NCI-H345 treated with DMSO at 0.1 percent for 48 hours (cell line): ENCODE measurements around the gene PDGFRA.
A peak's percentile ranks its signal among the peaks of the same experiment; 100 is the strongest.

ENCODE experiments used
- DNase-seq: peaks from one replicate; lab custom pipeline; 2025; ENCODE audit not compliant: unreplicated experiment; lab: John Stamatoyannopoulos, UW

The PDGFRA gene

DNA sequence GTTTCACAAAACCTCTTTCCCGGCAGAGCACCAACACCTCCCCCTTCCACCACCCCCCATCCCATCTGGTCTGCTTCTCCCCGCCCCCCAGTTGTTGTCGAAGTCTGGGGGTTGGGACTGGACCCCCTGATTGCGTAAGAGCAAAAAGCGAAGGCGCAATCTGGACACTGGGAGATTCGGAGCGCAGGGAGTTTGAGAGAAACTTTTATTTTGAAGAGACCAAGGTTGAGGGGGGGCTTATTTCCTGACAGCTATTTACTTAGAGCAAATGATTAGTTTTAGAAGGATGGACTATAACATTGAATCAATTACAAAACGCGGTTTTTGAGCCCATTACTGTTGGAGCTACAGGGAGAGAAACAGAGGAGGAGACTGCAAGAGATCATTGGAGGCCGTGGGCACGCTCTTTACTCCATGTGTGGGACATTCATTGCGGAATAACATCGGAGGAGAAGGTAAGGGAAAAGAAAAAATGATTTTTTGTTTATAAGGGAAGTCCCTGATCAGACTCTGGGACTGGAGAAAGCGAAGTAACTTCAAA is at the start of gene PDGFRA:
Gene PDGFRA, plus strand, starts transcription at position 333 of the 541 bp plus-strand sequence. CDS start 29,476 bp downstream, outside the sequence.
- no peak for DNase-seq

DNA sequence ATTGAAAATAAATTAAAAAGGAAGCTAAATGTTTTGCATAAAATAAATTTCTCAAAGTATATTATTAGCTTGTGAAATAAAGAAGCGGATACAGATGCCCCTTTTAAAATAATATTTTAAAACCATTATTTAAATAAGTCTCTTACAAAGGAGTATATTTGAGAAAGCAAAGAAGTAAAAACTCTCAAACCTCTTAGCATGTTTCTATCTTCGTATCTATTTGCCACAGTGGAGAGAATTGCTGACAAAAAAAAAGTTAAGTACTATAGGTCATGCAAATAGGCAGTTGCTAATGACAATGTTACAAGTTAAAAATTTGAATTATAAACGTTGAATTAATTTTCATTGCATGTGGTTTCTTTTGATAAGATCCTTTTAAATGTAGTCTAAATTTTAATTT is 44.5 kb upstream of the PDGFRA start:
- no peak for DNase-seq

DNA sequence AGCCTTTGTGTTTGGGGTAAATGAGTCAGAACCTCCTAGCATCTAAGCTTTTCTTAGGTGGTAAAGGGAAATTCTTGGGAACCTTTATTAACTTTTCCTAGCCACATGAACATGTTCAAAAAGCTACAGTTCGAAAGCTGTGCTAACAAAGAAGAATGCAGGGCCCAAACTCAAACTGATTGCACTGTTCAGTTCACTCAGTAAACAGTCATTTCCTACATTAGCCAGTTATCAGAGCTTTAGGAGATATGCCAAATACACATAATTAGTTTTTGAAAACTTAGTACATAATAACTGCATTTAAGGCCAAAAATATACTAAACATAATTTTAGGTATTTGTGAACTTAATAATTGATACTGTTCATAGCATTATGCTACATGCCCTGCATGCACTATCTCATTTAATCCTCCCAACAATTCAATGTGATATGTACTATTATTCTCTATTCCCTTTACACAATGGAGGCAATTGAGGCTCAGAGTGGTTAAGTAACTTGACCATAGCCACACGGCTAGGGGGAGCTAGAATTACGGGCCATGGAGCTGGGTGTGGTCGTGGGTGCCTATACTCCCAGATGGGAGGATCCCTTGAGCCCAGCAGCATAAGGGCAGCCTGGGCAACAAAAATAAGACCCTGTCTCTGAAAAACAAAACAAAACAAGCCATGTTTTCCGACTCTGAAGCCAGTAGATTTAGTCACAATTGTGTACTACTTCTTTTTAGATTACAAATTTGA is 43.9 kb upstream of the PDGFRA start:
- no peak for DNase-seq

- DNase-seq: no peak
These were observed 43.2 kb upstream of the PDGFRA start for GRCh38 chr4:54185866-54186265.

DNA sequence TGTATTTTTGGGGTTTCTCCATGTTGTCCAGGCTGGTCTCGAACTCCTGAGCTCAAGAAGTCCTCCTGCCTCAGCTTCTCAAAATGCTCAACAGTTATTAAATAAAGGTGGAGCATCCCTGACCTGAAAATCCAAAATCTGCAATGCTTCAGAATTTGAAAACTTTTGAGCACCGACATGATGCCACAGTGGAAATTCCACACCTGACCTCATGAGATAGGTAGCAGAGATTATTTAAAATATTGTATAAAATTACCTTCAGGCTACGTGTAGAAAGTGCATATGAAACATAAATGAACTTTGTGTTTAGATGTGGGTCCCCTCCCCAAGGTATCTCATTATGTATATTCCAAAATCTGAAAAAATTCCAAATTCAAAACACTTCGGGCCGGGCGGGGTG is 42.7 kb upstream of the PDGFRA start:
- DNase-seq: no peak

DNA sequence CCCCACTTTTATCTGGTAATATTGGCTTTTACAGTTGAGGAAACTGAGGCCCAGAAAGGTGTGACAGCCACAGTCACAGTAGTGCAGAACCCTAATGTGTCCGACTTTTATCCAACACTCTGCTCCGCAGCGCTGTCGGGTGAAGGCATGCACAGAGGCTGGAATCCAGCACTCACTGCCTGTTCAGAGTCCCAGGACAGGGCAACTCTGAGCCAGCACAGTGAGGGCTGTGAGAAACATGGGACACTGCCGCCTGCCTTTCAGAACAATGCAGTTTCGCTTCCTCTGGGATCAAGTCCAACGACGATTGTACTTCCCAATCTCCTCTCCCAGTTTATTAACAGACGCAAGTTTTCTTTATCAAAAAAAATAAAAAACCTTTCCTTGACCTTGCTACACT is 41.9 kb upstream of the PDGFRA start:
- DNase-seq: no peak

GRCh38 chr4:54189140-54189539 is 40.0 kb upstream of the PDGFRA start:
- DNase-seq: no peak

DNA sequence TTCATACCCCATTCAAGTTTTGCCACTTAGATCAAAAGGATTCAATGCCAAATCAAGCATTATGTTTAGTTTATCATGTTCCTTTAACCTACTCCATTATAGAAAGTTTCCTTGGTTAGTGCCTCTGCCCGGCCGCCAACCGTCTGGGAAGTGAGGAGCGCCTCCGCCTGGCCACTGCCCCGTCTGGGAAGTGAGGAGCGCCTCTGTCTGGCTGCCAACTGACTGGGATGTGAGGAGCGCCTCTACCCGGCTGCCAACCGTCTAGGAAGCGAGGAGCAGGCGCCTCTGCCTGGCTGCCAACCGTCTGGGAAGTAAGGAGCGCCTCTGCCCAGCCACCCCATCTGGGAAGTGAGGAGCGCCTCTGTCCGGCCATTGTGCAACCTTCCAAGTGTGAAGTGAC is 36.3 kb upstream of the PDGFRA start:
- no peak for DNase-seq

DNA sequence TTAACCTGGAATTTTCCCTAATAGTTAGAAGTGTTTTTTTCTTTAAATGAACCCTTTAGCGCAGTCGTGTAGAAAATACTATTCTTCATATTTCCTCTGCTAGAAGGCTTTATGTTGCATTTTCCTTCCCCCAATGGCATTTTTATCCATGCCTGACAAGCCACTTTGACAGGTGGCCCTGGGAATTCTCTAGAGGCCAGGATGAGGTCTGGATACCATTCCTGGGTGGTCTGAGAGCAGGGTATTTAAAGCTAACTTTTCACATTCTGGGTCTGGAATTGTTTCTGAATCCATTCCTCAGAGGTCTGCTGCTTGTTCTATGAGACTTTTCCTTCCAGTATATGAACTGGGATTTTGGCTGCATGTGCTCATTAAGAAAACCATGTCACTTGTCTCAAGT is 31.2 kb upstream of the PDGFRA start:
- DNase-seq: no peak

DNA sequence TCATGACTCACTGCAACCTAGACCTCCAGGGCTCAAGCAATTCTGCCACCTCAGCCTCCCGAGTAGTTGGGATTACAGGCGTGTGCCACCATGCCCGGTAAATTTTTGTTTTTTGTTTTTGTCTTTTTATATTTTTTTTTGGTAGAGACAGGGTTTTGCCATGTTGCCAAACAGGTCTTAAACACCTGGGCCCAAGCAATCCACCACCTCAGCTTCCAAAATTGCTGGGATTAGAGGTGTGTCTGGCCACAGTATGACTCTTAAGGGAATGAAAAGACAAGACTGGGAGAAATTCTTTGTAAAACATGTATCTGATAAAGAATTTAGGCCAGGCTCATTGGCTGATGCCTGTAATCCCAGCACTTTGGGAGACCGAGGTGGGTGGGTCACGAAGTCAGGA is 29.2 kb upstream of the PDGFRA start:
- no peak for DNase-seq

DNA sequence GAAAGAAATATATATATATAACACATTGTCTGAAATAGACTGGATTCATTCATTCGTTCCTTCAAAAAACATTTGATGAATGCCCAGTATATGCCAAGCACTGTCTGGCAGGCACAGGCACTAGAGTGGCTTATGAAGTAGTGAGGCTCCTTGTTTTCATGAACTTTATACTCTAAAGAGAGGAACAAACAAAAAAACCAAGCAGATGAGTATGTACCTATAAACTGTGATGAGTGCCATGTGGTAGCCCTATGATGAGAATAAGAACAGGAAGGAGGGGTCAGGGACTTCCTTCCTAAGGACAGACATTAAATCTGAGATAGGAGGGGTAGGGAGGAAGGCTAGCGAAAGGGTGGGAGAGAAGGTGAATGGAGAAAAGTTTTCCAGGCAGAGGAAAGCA is 19.5 kb upstream of the PDGFRA start:
- no peak for DNase-seq

DNA sequence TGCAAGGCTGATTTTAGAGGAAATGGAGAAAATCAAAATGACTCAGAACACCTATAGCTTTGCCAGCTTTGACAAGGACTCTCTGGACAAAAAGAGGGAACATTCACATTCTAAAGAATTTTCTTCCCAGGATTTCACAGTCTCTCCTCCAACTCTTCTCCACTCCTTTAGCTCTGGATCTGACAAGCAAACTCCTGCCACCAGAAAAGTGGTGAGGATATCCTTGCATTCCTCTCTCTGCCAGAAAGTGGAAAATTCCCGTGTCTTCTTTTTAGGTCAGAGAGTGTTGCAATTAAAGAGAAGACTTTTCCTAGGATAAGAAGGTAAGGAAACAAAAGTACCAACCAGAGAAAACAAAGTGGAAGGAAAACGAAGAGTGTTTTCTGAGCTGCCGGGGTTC is 16.1 kb upstream of the PDGFRA start:
- DNase-seq: no peak

- no peak for DNase-seq
These were observed 15.3 kb upstream of the PDGFRA start for GRCh38 chr4:54213761-54214160.

DNA sequence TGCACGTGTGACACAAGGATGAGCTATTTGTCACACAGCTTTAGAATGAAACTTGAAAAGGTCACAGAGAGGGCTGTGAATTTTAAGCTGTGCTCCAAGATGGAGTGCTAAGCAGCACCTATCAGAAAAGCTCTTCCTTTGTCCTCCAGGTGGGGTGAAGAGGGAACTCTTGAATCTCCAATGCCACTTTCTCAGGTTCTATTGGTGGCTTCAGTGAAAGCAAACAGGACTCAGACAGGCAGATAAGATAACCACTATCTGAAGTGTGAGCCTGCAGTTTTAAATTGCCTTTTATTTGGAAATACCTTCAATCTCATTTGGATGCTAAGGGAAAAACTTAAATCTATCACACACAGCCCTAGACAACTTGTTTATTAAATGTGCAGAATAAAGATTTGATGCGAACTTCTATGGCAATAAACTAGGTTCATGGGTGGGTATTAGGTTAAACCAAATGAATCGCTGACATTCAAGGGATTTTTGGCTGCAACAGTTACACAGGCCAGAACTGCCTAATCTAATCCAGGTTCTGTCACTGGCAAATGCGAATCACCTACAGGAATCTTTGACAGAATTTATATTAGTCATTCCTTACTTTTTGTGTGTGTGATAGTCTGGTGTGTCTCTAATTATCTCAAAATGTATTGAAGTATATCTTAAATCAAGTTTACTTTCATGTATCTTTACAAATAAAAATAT is 13.6 kb upstream of the PDGFRA start:
- DNase-seq: no peak

DNA sequence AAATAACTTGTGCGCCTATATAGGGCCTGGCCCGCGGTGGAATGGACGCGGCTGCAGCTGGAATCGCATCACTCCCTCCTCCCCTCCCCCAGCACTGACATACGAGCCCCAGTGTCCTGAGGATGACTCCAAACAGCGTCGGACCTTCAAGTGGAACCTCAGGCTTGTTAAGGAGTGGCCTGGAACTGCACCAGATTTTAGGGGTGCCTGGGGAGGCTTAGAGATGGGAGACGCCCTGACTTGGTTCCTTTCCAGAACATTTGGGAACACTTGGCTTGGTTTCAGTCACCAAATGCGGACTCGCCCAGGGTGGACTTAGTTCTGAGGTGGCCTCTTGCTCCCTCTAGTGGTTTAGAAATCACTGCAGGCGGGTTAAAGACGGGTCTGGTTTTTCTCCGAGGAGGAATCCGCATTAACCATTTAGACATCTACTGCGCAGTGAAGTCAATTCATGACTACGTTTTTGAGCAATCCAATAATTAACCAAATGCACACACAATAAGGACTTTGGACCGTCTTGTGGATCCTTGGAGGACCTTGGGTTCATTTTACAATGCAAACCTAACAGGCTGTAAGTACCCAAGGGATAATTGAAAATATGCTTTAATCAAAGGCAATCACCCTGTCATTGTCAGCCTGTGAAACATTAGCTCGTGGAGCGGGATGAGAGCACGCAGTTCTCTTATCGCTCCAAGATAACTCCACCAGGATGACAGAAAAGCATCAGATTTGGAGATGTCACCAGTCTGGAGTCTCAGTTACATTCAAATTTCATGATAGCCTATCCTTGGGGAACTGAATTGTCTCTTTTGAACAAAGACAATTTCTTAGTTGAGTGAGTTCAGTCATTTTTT is 11.2 kb upstream of the PDGFRA start:
- peak; percentile 65 for DNase-seq

GRCh38 chr4:54218736-54219135 is 10.4 kb upstream of the PDGFRA start:
- DNase-seq: no peak

DNA sequence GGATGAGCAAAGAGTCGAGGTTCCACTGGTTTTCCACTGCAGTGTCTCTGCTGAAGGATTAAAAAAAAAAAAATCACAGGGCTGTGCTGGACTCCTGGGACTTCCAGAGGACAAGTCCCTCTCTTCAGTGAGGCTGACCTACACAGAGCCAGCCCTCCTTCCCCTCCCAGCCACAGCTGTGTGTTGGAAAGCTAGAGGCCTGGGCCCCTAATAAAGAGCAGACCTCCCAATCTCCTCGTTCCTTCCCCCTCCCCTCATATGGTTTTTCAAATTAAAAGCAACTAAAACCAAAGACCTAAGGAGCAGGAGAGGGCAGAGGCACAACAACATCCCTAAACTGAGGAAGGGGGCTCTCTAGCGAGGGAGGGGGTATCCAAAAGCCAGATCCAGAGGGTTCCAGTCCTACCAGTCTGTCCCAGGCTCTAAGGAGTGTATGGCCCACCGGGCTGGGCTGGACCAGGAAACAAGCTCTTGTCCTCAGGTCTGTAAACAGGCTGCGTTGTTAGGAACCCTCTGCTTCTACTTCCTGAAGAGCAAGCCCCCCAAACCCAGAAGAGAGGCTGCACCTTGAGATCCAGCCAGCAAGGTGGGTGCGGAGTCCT is 4.0 kb upstream of the PDGFRA start:
- no peak for DNase-seq

- DNase-seq: no peak
These were observed 3.3 kb upstream of the PDGFRA start for GRCh38 chr4:54225598-54226403.

DNA sequence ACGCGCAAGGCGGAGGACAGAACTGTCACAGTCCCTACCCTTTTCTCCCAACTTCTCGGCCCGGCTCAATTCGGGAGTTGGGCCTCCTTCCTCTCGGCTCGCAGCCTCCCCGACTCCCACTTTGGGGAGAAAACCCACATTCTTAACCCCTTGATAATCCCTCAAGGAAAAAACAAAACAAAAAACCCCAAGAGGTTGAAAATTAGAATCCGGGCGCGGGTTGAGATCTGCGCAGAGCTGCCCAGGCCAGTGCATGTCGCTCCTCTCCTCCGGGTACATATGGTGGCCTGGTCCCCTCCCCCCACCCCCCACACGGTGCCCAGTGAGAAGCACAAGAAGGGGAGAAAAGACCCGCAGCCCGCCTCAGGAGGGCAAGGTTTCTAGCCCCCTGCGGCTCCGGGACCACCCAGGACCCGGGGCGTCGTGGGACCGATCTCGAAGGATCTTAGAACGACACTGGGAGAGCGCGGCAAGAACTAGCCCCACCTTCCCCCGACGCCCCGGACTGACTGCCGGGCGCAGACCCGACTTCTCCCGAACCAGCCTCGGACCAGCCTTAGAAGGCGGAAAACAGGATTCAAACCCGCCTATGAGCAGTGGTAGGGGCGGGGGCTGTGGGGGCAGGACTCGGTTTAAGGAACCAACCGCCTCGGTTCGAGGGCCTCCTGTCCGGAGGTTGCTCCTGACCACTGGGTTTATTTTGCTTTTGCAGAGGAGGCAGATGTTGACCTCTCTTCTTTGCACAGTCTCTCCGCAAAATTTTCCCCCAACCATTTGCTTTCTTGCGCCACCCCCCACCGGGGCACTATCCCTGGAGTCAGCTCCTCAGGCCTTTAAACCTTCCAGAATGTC is 2.5 kb upstream of the PDGFRA start:
- no peak for DNase-seq
